Peyer's patch (tissue), 4 donors: ENCODE measurements around the gene COMMD9. TPM values are rescaled to one million over a fixed set of nuclear protein-coding genes. Genes with fewer than 3 reads are reported as not detected.

Experiments used
- DNase-seq, 3 donors: peaks; one replicate each; pipeline ENCODE4 v3.0.0-alpha.2; 2017 to 2019
- H3K27ac ChIP-seq, 4 donors: fragments of 200-600 bp; sonication (generic); one replicate each; pipeline ENCODE4 v1.5.1; 2016 to 2019
- H3K27me3 ChIP-seq, 2 donors: fragments of 200-600 bp; sonication (generic); one replicate each; pipeline ENCODE4 v1.5.1; 2019
- H3K36me3 ChIP-seq, 3 donors: fragments of 200-600 bp; sonication (generic); one replicate each; pipeline ENCODE4 v1.5.1; 2016 to 2019
- H3K4me1 ChIP-seq, 4 donors: fragments of 200-600 bp; sonication (generic); one replicate each; pipeline ENCODE4 v1.5.1; 2016 to 2019
- H3K4me3 ChIP-seq, 4 donors: fragments of 200-600 bp; sonication (generic); 1 replicate in 3 of 4; 2 replicates in 1 of 4; pipeline ENCODE4 v1.5.1; 2016 to 2019; ENCODE audit warnings: mild to moderate bottlenecking in 1 of 4
- H3K9me3 ChIP-seq, 4 donors: fragments of 200-600 bp; sonication (generic); one replicate each; pipeline ENCODE4 v1.5.1; 2016 to 2019; ENCODE audit warnings: mild to moderate bottlenecking in 1 of 4
- POLR2A ChIP-seq, 2 donors: fragments of 450-650 bp; IDR thresholded peaks; one replicate each; pipeline ENCODE4 v1.5.1; 2017; ENCODE audit warnings: antibody characterized with exemption in 2 of 2, mild to moderate bottlenecking in 2 of 2, moderate library complexity in 2 of 2
- total RNA-seq, 4 donors: library from RNA; depleted of rRNA; stranded (reverse); fragments of >200 nt; gene quantifications; one replicate each; pipeline ENCODE4 v1.1.0, GENCODE V29; 2016
- TF ChIP-seq, protein P1 (sequence below), 6 experiments: fragments of 450-650 bp in 4 of 6; fragments of 200-600 bp in 2 of 6; sonication (generic) in 1 of 6; IDR thresholded peaks; one replicate each; pipeline ENCODE4 v1.5.1; 2017 to 2019; ENCODE audit warnings: antibody characterized with exemption in 6 of 6, mild to moderate bottlenecking in 3 of 6, moderate library complexity in 1 of 6

COMMD9 gene
- total RNA-seq, 4 donors from 2014 or later = 41.3 to 68.5 (median 48.2) TPM

DNA sequence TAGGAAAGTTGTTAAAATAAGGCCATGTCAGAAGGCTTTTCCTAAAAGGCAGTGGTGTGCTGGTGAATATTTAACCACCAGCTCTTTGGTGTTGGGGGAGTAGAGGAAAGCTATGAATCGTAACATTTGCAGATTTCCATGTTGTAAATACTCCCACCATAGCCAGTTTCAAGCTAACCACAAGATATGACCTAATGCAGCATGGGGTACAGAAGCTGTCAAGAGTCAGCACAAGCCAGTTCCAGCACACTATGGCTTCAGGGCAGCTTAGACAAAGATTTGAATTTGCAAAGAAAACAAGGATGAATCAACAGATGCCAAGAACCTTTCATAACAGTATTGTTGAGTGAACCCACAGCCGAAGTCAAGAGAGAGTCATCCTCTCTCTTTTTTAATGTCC lies 40.0 kb downstream of the COMMD9 start:
- no peak overlapping the region for H3K4me3 ChIP-seq
- DNase-seq = no peak
- H3K27me3 ChIP-seq = no peaks in the 10 kb centered on the region
- no peaks in the 10 kb centered on the region for H3K9me3 ChIP-seq
- H3K36me3 ChIP-seq = no peaks in the 10 kb centered on the region
- H3K27ac ChIP-seq = no peak overlapping the region
- no peaks in the 10 kb centered on the region for H3K4me1 ChIP-seq
- TF ChIP-seq, protein P1, sequence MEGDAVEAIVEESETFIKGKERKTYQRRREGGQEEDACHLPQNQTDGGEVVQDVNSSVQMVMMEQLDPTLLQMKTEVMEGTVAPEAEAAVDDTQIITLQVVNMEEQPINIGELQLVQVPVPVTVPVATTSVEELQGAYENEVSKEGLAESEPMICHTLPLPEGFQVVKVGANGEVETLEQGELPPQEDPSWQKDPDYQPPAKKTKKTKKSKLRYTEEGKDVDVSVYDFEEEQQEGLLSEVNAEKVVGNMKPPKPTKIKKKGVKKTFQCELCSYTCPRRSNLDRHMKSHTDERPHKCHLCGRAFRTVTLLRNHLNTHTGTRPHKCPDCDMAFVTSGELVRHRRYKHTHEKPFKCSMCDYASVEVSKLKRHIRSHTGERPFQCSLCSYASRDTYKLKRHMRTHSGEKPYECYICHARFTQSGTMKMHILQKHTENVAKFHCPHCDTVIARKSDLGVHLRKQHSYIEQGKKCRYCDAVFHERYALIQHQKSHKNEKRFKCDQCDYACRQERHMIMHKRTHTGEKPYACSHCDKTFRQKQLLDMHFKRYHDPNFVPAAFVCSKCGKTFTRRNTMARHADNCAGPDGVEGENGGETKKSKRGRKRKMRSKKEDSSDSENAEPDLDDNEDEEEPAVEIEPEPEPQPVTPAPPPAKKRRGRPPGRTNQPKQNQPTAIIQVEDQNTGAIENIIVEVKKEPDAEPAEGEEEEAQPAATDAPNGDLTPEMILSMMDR (IDR thresholded peaks at IDR 0.05) = no peak
- no peak for TF ChIP-seq POLR2A (IDR thresholded peaks at IDR 0.05)

DNA sequence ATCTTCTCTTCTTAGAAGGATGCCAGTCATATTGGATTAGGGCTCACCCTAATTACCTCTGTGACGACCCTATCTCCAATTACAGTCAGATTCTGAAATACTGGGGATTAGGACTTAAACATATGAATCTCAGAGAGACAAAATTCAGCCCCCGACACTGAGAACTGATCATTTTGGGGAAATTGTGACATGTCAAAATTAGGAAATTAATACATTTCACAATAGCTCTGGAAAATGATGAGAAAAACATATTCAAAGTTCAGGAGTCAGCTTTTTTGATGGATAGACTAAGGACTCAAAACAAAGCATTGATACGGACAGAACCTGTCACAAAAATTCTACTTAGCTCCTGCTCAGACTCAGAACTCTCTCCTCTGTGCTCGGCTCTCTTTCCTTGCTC lies 40.8 kb downstream of the COMMD9 start:
- Histone ChIP-seq H3K9me3 (no peaks in the 10 kb centered on the region), H3K27me3 (no peaks in the 10 kb centered on the region), H3K27ac (no peak overlapping the region), H3K4me3 (no peak overlapping the region), H3K4me1 (no peaks in the 10 kb centered on the region), H3K36me3 (no peaks in the 10 kb centered on the region)
- no peak for TF ChIP-seq POLR2A (IDR thresholded peaks at IDR 0.05)
- TF ChIP-seq, protein P1 (IDR thresholded peaks at IDR 0.05) = no peak
- no peak for DNase-seq

DNA sequence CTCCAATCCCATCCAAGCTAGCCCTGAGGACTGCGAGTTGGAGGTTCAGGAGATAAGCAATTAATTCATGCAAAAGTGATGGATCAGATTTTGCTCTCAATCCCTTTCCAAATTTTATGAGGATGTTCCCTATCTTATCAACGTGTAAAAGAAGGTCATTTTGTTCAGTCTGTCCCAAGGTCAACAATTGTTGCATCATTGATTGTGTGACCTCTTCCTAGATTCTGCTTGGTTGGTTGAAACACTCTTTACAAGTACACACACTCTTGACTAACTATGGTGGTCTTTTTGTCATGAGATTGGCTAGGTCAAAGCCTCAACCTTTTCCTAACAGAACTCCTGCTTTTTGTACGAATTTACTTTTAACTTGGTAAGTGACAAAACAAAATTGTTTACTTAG lies 41.7 kb downstream of the COMMD9 start:
- no peak for TF ChIP-seq POLR2A (IDR thresholded peaks at IDR 0.05)
- TF ChIP-seq, protein P1 (IDR thresholded peaks at IDR 0.05) = no peak
- no peak overlapping the region for H3K4me3 ChIP-seq
- DNase-seq = no peak
- no peaks in the 10 kb centered on the region for H3K36me3 ChIP-seq
- no peaks in the 10 kb centered on the region for H3K4me1 ChIP-seq
- no peak overlapping the region for H3K27ac ChIP-seq
- H3K27me3 ChIP-seq = no peaks in the 10 kb centered on the region
- no peaks in the 10 kb centered on the region for H3K9me3 ChIP-seq

DNA sequence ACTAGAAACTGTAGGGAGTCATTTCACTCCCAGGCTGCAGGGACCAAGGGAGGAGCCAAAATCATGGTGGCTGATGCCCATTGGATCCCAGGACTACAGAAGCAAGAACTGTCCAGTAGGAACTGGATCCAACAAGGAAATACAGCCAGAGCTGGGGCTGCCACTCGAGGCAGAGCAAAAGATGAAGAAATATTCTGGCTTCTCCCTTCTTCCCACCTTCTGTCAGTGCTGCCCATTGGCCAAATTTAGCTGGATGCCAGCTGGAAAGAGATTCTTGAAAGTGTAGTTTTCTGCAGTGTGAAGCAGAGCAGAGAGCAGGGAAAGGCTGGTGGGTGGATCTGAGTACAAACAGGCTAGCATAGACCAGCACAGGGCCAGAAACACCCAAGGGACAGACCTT lies 45.6 kb downstream of the COMMD9 start:
- Histone ChIP-seq H3K4me1 (no peaks in the 10 kb centered on the region), H3K27me3 (no peaks in the 10 kb centered on the region), H3K9me3 (no peaks in the 10 kb centered on the region), H3K36me3 (no peaks in the 10 kb centered on the region), H3K27ac (no peak overlapping the region), H3K4me3 (no peak overlapping the region)
- TF ChIP-seq, protein P1 (IDR thresholded peaks at IDR 0.05) = no peak
- no peak for TF ChIP-seq POLR2A (IDR thresholded peaks at IDR 0.05)
- DNase-seq = no peak

DNA sequence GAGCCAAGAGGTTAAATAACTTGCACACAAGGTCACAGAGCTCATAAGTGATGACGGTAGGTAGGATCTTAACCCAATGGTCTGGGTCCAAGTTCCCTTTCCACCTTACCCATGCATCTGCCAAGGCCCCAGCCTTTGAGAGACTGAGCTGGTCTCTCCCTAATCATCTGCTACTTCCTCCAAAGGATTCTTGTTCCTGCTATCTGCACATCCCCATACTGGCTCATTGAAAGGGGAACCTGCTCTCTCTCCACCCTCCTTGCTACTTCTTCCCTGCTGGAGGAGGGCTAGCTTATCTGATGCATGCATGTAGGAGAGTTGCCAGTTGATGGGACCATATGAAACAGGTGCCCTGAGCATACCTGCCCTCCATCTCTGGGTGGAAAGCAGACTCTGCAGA lies 47.7 kb downstream of the COMMD9 start:
- Histone ChIP-seq H3K36me3 (no peaks in the 10 kb centered on the region), H3K9me3 (no peaks in the 10 kb centered on the region), H3K4me1 (no peaks in the 10 kb centered on the region), H3K27ac (no peak overlapping the region), H3K4me3 (no peak overlapping the region), H3K27me3 (no peaks in the 10 kb centered on the region)
- DNase-seq = no peak
- TF ChIP-seq, protein P1 (IDR thresholded peaks at IDR 0.05) = no peak
- TF ChIP-seq POLR2A (IDR thresholded peaks at IDR 0.05) = no peak

DNA sequence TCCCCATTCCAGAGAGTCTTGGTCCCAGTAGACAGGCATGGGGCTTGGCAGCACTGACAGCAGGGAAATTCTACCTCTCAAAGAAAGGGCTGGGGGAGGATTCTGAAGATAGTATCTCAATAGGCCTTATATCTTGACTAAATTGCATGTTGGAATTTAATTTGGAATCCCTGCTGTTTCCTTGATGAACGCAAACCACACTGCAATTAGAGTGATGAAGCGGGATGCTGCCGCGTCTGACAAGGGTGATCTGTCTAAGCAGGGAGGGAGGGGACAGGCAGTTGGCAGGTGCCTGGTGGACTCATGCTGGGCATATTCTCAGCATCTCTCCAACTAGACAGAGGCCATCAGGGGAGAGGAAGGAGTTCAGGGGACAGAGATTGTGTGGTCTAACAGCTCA lies 48.4 kb downstream of the COMMD9 start:
- no peaks in the 10 kb centered on the region for H3K9me3 ChIP-seq
- no peak overlapping the region for H3K4me3 ChIP-seq
- no peak for DNase-seq
- no peak overlapping the region for H3K27ac ChIP-seq
- H3K4me1 ChIP-seq = no peaks in the 10 kb centered on the region
- H3K36me3 ChIP-seq = no peaks in the 10 kb centered on the region
- no peaks in the 10 kb centered on the region for H3K27me3 ChIP-seq
- TF ChIP-seq, protein P1 (IDR thresholded peaks at IDR 0.05) = no peak
- TF ChIP-seq POLR2A (IDR thresholded peaks at IDR 0.05) = no peak
